GM08714 (cell line): ENCODE data around the gene UBE2E1.

Experiments used
- H3K4me3 ChIP-seq: fragments of 200-500 bp; sonication (Bioruptor generic); 2 replicates; pipeline ENCODE4 v1.5.1; 2014; ENCODE audit warnings: mild to moderate bottlenecking, low read length, inconsistent platforms
- ZNF274 ChIP-seq: IDR thresholded peaks from 2 replicates; pipeline ENCODE4 v1.6.1; 2012; ENCODE audit warnings: mild to moderate bottlenecking, low read depth, low read length

Gene UBE2E1

GRCh38 chr3:23822559-23822958, 16.8 kb downstream of the UBE2E1 start:
- no peak for TF ChIP-seq ZNF274

DNA sequence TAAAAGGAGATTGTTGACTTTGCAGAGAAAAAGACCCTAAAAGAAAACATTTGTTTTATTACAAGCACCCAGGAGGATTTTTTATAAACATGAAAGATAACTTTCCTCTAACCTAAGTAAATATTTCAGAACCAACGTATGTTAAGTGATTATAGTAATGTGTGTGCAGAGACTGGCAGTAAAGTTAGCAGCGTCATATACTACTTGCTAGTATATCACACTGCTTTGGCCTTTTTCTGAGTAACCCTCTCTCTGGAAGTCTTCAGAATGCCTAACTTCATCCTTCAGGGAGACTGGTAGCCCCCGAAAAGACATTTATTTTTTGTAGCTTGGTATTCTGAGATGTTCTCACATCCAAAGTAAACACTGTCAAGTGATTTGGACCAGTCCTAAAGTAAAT, 17.9 kb downstream of the UBE2E1 start:
- no peak for TF ChIP-seq ZNF274
- no peak overlapping the region for H3K4me3 ChIP-seq

More at GRCh38 chr3:23822559-23822958, 16.8 kb downstream of the UBE2E1 start:
- no peak overlapping the region for H3K4me3 ChIP-seq

DNA sequence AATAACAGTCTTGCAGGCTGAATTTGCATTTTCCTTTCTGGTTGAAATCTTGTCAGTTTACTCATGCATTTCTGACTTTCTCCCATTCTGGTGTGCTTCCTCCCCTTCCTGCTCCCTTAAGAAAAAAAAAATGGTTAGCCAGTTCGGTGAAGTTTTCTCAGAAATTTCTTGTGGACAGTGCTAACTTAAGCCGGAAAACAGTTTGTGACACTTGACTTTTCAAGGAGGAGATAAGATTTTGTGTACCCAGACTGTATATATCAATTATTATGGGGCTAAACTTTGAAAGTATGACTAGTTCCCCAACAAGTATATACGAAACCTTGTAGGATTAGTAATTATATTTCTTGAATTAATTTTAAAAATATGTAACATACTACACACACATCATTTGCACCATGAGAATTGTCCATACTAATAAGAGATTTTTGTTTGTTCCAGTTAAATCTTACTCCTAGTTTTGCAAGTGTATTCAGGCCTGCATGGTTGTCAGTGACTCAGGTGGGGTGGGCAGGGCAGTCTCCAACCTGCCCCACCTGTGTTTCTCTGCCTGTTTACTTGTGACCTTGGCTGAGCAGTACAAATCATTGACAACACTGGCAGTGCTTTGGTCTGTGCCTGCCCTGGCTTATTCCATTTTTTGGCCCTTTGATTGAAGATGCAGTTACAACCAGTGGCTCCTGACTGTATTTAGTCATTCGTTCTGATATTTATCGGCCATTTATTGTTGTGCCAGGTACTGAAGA, 19.1 kb downstream of the UBE2E1 start:
- TF ChIP-seq ZNF274: no peak
- H3K4me3 ChIP-seq: no peak overlapping the region

GRCh38 chr3:23825802-23826201, 20.0 kb downstream of the UBE2E1 start:
- no peak for TF ChIP-seq ZNF274
- no peak overlapping the region for H3K4me3 ChIP-seq

DNA sequence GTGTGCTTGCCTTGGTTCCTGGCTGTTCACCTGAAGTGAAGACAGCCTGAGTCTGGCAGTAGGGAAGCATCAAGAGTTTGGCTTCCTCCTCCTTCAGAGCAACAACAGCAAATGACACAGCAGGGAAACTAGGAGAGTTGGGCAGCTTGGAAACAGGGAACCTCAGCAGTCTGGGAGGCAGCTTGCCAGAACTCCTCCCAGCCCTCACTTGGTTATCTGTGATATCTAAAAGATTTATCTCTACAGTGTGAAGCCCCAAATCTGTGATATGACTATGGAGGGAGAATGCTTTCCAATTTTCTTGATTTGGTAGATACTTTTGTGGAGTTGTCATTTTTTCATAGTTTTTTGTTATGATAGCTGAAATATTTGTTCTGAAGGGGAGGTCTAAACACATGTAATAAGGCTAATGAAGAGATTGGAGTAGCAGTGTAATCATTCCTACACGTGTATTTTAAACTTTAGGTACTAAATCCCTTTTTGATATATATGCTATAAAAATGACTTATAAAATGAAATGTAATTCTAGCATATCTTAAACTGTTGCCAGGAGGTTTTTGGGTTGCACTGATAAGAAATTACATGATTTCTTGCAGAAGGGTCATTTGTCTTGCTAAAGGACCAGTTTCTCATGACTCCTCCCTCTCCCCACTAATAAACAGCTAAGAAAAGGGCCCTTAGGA, 20.8 kb downstream of the UBE2E1 start:
- no peak overlapping the region for H3K4me3 ChIP-seq
- TF ChIP-seq ZNF274: no peak

- peak overlapping the region; percentile 59; the same call in 1 of the 2 replicates for H3K4me3 ChIP-seq
- TF ChIP-seq ZNF274: no peak
These were observed 23.6 kb downstream of the UBE2E1 start for GRCh38 chr3:23829242-23829934.

- H3K4me3 ChIP-seq: peak overlapping the region; percentile 58
- no peak for TF ChIP-seq ZNF274
These were observed 25.2 kb downstream of the UBE2E1 start for GRCh38 chr3:23830869-23831484.

- no peak for TF ChIP-seq ZNF274
These were observed 26.0 kb downstream of the UBE2E1 start for GRCh38 chr3:23831517-23832394.

DNA sequence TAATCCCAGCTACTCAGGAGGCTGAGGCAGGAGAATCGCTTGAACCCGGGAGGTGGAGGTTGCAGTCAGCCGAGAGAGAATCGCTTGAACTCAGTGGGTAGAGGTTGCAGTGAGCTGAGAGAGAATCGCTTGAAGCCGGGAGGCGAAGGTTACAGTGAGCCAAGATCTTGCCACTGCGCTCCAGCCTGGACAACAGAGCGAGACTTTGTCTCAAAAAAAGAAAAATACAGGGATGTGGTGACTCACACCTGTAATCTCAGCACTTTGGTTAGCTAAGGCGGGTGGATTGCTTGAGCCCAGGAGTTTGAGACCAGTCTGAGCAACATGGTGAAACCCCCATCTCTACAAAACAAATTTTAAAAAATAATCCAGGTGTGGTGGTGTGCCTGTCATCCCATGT, 26.8 kb downstream of the UBE2E1 start:
- TF ChIP-seq ZNF274: no peak
- no peak overlapping the region for H3K4me3 ChIP-seq

More at GRCh38 chr3:23831517-23832394, 26.0 kb downstream of the UBE2E1 start:
- peak overlapping the region; percentile 58; the same call in 1 of the 2 replicates for H3K4me3 ChIP-seq

DNA sequence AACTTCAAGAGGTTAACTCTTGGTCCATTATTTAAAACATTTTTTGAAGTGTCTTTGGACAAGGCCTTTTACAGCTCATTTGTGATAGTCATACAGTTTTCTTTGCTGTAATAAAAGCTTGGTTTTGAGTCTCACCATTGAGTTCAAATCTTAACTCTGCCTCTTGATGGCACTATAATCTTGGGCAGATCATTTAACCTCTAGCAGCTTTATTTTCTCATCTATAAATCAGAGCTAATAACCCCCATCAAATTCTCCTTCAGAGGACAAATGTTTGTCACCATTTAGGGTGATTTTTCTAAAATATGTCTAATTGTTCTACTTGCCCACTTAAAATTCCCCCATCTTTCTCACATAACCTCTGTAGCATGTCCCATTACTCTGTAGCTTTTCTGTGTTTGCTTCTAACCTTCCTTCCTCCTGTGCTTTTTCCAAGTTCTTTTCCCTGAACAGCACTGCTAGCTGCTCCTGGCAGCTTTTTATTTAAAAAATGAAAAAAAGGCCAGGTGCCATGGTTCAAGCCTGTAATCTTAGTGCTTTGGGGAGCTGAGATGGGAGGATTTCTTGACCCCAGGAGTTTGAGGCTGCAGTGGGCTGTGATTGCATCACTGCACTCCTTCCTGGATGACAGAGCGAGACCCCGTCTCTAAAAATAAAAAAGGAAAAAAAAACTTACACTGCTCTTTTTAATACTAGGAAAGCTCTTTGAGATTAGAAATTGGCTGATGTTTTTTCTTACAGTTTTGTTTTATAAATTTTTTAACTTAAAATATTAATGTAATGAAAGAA, 28.5 kb downstream of the UBE2E1 start:
- no peak overlapping the region for H3K4me3 ChIP-seq
- no peak for TF ChIP-seq ZNF274

DNA sequence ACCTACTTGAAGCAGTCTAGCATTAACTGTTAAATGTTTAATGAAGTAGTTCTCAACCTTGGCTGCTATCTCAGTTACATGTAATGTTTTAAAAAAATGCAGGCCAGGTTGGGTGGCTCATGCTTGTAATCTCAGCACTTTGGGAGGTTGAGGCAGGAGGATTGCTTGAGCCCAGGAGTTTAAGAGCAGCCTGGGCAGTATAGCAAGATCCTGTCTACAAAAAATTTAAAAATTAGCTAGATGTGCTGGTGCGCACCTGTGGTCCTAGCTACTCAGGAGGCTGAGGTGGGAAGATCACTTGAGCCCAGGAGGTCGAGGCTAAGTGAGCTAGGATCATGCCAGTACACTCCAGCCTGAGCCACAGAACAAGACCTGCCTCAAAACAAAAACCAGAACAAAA, 29.3 kb downstream of the UBE2E1 start:
- H3K4me3 ChIP-seq: no peak overlapping the region
- no peak for TF ChIP-seq ZNF274

GRCh38 chr3:23835802-23836201, 30.0 kb downstream of the UBE2E1 start:
- H3K4me3 ChIP-seq: no peak overlapping the region
- TF ChIP-seq ZNF274: no peak

DNA sequence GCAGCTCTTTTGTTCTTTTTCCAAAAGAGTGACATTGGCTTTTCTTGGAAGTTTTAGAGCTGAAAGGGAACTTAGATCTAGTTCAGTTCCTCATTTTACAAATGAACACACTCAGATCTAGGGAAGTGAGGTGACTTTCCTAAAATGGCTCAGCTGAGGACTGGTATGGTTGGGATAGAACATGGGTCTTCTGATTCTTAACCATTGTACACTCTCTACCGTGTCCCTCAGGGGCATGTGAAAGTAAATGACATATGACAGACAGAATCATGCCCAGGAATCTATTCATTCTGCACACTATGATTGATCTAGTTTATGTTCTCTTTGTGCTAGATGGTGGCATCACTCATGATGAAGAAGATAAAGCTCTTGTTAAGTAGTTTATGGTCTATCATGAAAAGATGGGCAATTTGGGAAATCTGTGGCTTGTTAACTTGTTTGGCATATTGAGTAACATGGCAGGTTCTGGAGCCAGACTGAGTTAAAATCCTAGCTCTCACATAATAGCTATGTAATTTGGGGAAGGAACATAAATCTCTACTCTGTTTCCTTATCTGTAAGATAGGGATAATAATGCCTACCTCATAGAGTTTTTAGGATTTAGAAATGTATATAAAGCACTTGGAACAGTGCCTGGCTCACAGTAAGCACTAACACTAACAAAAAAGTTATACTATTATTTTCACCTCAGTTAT, 30.9 kb downstream of the UBE2E1 start:
- TF ChIP-seq ZNF274: no peak
- no peak overlapping the region for H3K4me3 ChIP-seq
